GM18505 (cell line): ENCODE measurements around the gene XG.
"Not testable (repeated sequence)": the region's sequence is repeated elsewhere in the genome, so short reads cannot be mapped to it uniquely, and the experiment has no call there.

Experiments used
- ATAC-seq: cut with Tn5 transposase; IDR thresholded peaks from one replicate; pipeline ENCODE4 v1.9.1; 2021; ENCODE audit not compliant: unreplicated experiment
- POLR2A ChIP-seq: IDR thresholded peaks from 4 replicates; pipeline ENCODE4 v1.6.1; 2011; ENCODE audit warnings: borderline replicate concordance; ENCODE audit not compliant: insufficient read depth, insufficient read length; ENCODE audit errors: extremely low read depth

The XG gene

DNA sequence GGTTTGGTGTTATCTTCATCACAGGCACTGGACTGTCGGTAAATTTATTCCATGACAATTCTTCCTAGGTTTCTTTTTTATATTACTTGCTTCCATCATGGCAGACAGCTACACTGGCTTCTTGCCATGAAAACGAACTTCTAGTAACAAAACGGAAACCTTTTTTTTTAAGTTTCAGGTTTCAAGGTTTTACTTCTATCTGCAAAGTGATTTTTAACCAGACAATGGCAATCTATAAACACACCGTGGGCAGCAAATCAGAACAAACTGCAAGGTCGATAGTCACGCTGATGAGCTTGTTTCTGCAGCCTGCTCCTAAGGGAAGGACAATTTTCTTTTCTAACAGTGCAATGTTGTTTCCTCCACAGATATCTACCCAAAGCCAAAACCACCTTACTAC lies 29.9 kb downstream of the XG start:
- no peak for TF ChIP-seq POLR2A
- no peak for ATAC-seq

- no peak for TF ChIP-seq POLR2A
- ATAC-seq, result no peak
Observed at GRCh38 chrX:2782171-2782570, 30.3 kb downstream of the XG start.

- TF ChIP-seq POLR2A, result no peak
- no peak for ATAC-seq
Observed at GRCh38 chrX:2782778-2783177, 30.9 kb downstream of the XG start.

- TF ChIP-seq POLR2A, result no peak
Observed at GRCh38 chrX:2784026-2784425, 32.2 kb downstream of the XG start.

DNA sequence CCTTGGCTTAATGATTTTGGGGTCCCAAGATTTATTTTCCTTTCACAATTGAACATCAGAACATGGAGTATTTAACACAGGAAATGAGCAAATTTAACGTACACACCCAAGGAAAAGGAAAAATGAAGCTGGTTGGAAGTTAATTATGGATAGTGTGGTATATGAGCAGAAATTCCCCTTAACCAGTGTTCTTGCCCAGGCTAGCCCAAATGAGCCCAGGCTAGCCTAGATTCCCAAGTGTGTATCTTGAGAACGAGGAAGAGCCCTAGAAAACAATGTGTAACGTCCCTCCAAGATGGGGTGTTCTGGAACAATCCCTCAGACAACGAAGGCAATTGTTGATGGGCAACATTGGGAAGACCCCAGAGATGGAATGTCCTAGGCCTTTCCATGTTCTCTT lies 33.7 kb downstream of the XG start:
- ATAC-seq, result no peak

More at GRCh38 chrX:2784026-2784425, 32.2 kb downstream of the XG start:
- ATAC-seq, result no peak

DNA sequence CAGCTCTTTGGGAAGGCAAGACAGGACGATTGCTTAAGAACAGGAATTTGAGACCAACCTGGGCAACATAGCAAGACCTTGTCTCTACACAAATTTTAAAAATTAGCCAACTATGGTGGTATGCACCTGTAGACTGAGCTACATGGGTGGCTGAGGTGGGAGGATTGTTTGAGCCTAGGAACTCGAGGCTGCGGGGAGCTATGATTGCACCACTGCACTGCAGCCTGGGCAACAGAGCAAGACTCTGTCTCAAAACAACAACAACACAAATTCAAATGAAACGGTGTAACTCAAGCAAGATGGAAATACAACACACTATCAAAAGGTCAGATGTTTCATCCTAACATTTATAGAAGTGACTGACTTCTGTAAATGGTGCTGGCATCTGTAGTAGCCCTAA lies 37.1 kb downstream of the XG start:
- no peak for ATAC-seq
- no peak for TF ChIP-seq POLR2A

More for the DNA sequence above, 33.7 kb downstream of the XG start:
- no peak for TF ChIP-seq POLR2A

- ATAC-seq, result no peak
- no peak for TF ChIP-seq POLR2A
Observed at GRCh38 chrX:2789569-2789968, 37.7 kb downstream of the XG start.

DNA sequence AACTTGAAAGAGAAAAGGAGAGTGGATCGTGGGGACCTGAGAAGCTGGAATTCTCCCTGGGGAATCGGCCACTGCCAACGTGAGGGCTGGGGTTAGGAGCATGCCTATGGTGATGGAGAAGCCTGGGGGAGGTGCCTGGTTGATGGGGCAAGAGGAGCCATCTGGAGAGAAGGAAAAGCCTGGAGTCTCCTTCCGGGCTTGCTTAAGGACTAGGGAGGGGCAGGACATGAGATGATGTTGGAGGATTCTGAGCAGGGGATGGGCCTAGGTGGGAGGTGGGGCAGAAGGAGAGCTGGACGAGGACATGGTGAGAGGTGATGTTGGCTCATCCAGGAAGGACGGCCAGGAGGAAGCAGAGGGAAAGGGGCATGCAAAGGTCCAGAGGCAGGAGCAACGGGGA lies 41.9 kb downstream of the XG start:
- no peak for ATAC-seq
- TF ChIP-seq POLR2A, result no peak

- ATAC-seq, result no peak
- no peak for TF ChIP-seq POLR2A
Observed at GRCh38 chrX:2794336-2794735, 42.5 kb downstream of the XG start.

- not testable (repeated sequence) for ATAC-seq
Observed at GRCh38 chrX:2796808-2797207, 45.0 kb downstream of the XG start.

DNA sequence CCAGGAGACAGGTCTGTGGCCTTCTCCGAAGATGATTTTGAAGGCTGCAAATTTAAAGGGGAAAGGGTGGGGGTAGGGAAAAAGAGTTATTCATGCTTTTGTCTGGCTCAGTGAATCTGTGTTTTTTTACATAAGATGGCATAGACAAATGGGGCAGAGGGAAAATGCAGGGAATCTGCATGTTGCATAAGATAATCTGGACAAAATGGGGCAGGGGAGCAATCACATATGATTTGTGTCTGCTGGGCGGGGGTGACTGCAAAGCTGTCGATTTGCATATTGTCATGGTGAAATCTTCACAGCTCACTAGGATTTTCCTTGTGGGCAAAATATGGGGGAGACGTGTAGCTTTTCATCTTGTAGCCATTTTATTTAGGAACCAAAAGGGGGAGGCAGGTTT lies 47.5 kb downstream of the XG start:
- TF ChIP-seq POLR2A, result no peak
- ATAC-seq, result no peak

GRCh38 chrX:2799980-2800379 lies 48.1 kb downstream of the XG start:
- not testable (repeated sequence) for ATAC-seq

GRCh38 chrX:2801223-2801622 lies 49.4 kb downstream of the XG start:
- no peak for ATAC-seq
- TF ChIP-seq POLR2A, result no peak

DNA sequence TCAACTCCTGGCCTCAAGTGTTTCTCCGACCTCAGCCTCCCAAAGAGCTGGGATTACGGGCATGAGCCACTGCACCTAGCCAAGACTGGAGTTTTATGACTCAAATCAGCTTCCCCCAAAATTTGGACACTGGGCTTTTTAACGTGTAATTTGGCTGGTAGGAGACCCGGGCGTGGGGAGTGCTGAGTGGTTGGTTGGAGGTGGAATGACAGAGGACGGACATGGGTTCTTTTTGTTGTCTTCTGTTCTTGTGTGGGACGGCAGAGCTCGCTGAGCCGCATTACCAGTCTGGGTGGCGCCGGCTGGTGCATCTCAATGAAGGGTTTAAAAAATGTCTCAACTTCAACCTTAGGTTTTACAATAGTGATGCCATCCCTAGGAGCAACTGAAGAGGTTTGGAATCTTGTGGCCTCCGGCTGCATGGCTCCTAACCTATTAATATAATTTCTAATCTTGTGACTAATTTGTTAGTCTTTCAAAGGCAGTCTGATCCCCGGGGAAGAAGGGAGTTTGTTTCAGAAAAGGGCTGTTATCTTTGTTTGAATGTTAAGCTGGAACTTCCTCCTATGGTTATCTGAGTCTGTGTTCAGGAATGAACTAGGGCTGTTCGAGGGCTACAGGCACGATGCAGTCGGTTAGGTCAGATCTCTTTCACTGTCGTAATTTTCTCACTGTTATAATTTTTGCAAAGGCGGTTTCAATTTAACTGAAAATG lies 50.7 kb downstream of the XG start:
- ATAC-seq, result not testable (repeated sequence)

DNA sequence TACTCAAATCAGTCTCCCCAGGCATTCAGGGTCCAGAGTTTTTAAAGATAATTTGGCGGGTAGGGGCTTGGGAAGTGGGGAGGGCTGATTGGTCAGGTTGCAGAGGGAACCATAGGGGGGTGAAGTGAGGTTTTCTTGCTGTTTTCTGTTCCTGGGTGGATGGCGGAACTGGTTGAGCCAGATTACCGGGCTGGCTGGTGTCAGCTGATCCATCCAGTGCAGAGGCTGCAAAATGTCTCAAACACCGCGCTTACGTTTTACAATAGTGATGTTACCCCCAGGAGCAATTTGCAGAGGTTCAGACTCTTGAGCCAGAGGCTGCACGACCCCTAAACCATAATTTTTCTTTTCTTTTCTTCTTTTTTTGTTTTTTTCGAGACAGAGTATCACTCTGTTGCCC lies 51.6 kb downstream of the XG start:
- not testable (repeated sequence) for ATAC-seq

DNA sequence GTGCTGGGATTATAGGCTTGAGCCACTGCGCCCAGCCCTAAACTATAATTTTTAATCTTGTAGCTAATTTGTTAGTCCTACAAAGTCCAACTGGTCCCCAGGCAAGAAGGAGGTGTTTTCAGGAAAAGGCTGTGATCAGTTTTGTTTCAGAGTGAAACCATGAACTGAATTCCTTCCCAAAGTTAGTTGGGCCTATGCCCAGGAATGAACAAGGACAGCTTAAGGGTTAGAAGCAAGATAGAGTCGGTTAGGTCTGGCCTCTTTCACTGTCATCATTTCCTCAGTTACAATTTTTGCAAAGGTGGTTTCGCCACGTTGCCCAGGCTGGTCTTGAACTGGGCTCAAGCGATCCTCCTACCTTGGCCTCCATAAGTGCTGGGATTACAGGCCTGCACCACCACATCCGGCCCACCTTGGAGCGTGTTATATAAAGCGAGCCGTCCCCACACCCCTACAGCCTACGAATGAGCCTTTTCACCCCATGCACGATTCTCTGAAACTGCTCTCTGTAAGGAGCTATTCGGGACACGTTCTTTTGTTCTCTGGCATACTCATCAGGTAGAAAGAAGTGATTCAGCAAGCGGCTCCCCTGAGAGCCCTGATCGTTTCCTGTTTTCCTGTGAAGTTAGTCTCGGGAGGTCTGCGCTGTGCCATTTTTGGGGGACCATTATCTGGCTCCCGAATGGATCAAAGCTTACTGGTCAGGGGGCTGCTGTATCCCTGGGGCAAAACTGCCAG lies 52.4 kb downstream of the XG start:
- not testable (repeated sequence) for ATAC-seq

DNA sequence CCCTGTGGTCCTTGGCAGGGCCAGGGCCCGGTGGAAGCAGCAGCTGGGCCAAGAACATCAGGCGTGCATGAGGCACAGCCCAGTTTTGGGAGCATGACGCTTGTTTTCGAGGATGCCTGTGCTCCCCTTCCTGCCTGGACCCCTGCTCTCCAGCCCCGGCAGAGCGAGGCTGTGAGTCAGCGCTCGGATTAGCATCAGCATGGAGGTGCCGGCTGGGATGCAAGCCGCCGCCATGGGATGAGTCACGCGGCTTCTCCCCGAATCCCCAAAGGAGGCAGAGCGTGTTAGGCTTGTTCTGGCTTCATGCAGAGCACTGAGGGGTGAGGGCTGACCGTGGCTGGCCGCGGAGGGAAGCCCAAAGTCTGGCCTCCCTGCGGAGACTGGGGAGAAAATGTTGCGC lies 53.0 kb downstream of the XG start:
- ATAC-seq, result not testable (repeated sequence)
